Heart left ventricle (tissue), 13 donors: ENCODE results near the gene TET3.

ENCODE experiments used
- CTCF ChIP-seq, 12 donors: fragments of 200-600 bp; sonication (generic) in 4 of 12; IDR thresholded peaks; one replicate each; pipeline versions ENCODE4 v1.5.0 to v1.8.0; 2018 to 2022; ENCODE audit warnings: antibody characterized with exemption in 12 of 12, mild to moderate bottlenecking in 5 of 12
- POLR2A ChIP-seq, 2 donors: fragments of 450-650 bp; IDR thresholded peaks; one replicate each; pipeline ENCODE4 v1.6.1; 2017; ENCODE audit warnings: antibody characterized with exemption in 2 of 2, mild to moderate bottlenecking in 2 of 2, moderate library complexity in 2 of 2
- donor health status: ischemic (EF 13 %, LVEDD 7.1; RV severe dilation, severe dysfunction).
- donor health status: DM: no; HTN: yes; CAD: no.
- donor health status: DM: no; HTN: no; CAD: no.
- donor health status: ischemic (EF 25% LVEDD 6.9; RV normal size, moderate dysfunction).
- donor health status: ischemic (EF 25% LVEDD 5.7; RV mildly dilated, moderate dysfunction).
- donor health status: ischemic (EF 35%, LVEDD 5.7; RV mildly dilated, moderate dysfunction).
- donor health status: nonischemic (EF 11% LVEDD 7.7; RV severe dilation, severe dysfunction).
- donor health status: DM: yes; HTN: yes; CAD: no.
- donor health status: PGD.
- donor health status: ischemic (EF 29% LVEDD 5.4; RV normal size, mild dysfunction).
- donor health status: nonischemic (EF 23%, LVEDD 6.1; RV moderate dilation, normal function).

- TF ChIP-seq CTCF (IDR thresholded peaks at IDR 0.05) (no peak), POLR2A (IDR thresholded peaks at IDR 0.05) (no peak)
Measured at GRCh38 chr2:74033375-74033774, 48.7 kb downstream of the TET3 start.
